C4-2B (cell line): ENCODE measurements around the gene CEP85.

Experiments used
- ZFX ChIP-seq: fragments of 450-650 bp; IDR thresholded peaks from 2 replicates; pipeline ENCODE4 v1.6.1; 2017
- TF ChIP-seq, protein P1 (sequence below): fragments of 450-650 bp; conservative IDR thresholded peaks from 2 replicates; pipeline ENCODE4 v1.5.1; 2017; ENCODE audit warnings: mild to moderate bottlenecking

DNA sequence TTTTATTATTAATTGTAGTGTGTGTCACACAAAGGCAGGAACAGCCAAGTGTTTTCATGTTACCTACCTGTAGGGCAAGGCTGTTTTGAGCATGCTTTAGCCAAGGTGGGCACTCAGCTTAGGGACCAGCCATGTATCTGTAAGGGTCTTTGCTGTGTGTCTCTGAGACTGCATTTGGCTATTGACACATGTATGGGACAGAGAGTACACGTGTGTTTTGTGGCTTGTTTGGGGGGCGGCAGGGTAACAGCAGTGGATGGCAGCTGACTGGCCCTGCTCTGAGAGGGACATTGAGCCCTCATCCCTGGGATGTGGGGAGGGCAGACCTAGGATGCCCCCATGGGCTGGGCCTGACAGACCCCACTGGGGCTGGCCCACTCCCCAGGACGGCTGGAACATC lies 36.7 kb upstream of the CEP85 start:
- TF ChIP-seq, protein P1, sequence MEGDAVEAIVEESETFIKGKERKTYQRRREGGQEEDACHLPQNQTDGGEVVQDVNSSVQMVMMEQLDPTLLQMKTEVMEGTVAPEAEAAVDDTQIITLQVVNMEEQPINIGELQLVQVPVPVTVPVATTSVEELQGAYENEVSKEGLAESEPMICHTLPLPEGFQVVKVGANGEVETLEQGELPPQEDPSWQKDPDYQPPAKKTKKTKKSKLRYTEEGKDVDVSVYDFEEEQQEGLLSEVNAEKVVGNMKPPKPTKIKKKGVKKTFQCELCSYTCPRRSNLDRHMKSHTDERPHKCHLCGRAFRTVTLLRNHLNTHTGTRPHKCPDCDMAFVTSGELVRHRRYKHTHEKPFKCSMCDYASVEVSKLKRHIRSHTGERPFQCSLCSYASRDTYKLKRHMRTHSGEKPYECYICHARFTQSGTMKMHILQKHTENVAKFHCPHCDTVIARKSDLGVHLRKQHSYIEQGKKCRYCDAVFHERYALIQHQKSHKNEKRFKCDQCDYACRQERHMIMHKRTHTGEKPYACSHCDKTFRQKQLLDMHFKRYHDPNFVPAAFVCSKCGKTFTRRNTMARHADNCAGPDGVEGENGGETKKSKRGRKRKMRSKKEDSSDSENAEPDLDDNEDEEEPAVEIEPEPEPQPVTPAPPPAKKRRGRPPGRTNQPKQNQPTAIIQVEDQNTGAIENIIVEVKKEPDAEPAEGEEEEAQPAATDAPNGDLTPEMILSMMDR, result no peak
- TF ChIP-seq ZFX, result no peak
